HG03045 (cell line): ENCODE data around the gene GALNTL6.

Experiments
- ATAC-seq: cut with Tn5 transposase; IDR thresholded peaks from one replicate; pipeline ENCODE4 v1.9.1; 2021; ENCODE audit warnings: mild to moderate bottlenecking, moderate library complexity; ENCODE audit not compliant: unreplicated experiment

GALNTL6 gene

DNA sequence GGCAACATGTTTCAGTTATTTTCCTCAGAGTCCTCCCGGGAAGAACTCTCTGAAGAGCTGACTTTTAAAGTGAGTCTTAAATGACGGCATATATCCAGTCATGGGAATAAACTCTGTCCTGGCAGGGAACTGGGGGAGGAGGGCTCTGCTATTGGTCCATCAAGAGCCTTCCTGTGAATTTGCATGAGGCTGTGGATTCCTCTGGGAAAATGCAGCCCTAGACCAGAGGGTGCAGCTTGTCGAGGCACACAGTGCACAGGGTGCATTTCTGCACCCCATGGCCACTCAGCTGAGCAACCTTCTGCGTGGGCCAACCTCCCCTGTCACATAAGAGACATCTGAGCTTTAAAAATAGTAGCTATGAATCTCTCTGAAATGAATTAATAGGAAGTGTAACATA, 360.0 kb downstream of the GALNTL6 start:
- no peak for ATAC-seq

DNA sequence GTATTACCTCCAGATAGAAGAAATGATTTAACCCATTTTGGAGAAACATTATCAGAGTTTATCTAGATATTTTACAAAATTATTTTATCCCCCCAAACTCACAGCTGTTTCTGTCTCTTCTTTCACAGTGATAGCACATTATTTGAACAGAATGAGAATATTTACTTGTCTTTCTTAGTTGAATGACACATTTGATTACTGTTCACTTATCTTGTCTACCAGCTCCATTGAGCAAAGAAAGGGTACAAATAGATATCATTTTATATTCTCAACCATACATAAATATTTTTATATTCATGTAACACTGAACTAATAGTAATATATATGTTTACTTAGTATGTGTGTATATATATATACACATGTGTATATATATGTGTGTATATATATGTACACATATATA, 364.2 kb downstream of the GALNTL6 start:
- no peak for ATAC-seq

DNA sequence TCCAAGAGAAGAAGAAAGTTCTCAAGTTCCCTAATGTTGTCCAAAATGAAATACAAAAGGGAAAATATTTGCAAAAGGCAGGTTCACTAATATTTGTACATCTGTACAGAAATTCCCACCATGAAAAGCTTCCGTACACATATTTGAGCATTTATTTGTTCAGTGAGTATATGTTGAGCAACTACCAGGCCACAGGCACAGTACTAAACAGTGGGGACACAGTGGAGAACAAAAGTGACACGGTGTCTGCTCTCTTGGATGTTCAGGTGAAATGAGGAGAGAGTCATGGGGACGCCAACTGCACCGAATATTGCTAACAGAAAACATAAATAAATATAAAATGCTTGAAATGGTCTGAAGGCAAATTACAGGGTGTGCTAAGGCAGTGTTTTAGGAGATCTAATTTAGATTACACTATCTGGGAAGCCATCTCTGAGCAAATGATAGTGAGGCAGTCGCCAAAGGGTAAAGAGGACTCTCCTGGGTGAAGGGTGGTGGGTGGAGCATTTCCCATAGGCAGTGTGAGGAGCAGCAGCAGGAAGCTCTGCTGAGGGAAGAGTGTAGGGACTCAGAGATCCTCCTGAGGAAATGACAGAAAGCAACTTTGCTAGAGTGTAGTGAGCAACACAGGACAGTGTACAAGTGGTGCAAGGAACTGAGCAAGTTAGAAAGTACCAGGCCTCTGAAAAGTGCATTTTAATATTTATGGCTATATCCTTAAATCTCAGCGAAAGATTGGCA, 375.2 kb downstream of the GALNTL6 start:
- no peak for ATAC-seq

DNA sequence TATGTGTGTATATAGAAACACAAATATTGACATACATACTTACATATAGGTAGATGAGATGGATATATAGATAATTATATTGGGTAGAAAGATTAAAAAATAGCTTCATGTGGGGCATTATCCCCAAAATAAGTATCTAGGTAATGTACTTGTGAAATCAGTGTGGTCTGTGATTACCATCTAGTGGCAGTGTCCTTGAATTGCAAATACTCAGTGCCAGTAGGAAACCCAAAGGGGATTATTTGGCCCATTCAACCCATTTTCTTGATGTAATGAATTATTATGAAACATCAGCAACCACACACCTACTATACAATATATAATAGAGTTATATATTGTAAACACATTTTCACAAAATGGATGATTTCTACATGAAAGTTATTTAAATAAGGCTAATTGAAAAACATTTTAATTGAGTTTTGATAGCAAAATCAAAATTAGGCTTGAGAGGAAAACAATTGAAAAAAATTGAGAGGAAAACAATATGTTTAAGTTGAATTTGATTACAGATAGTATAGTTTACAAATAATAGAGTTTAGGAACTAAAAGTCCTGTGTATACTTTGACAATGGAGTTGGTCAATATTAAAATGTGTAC, 389.4 kb downstream of the GALNTL6 start:
- ATAC-seq = no peak

DNA sequence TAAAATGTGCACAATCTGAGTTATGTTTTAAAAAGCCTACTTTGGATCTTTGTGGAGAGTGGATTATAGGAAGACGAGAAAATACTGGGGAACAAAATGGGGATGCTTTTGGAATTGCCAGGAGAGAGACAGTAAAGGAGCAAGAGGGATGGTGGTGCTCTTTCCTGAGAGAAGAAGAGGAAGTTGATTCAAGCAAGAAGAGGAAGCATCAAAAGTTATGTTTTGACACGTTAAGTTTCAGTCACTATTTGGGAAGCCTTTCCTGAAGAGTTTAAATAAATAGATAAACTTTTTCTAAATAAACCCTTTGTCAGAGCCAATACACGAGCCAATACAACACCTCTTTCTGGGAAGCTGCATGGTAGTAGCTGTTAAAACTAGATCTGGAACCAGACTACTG, 394.1 kb downstream of the GALNTL6 start:
- no peak for ATAC-seq

DNA sequence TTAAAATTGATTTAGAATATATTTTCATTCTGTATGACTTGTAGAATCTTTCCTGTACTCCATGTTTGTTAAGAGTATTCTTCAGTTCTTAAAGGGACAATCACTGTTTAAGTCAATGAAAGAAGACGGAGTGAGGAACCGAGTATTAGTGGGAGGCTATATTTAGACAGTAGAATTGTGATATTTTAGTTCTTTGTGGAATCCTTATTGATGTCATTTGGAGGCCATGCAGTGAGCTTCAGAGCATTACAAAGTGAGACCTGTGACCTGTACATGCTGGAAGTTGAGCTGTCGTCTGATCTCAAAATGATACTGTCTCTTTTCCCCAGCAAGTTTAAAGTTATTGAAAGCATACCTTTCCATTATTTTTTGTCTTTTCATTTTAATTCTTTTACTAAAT, 394.7 kb downstream of the GALNTL6 start:
- no peak for ATAC-seq

DNA sequence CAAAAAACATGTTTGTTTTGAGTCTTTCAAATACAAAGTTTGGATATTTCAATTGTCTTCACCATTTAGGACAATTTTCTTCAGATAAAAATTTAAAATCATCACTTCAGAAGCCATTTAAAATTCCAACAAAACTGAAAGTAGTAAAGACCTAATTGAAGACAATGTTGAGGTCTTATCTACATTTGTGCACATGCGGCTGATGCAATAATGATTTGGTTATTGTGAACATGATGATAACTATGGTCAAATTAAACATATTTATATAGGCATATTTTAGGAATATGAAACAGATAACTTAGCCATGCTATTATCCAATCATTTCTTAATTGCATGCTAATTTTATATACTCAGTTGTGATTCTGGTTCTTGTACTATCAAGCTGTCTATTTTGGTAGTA, 407.5 kb downstream of the GALNTL6 start:
- no peak for ATAC-seq

DNA sequence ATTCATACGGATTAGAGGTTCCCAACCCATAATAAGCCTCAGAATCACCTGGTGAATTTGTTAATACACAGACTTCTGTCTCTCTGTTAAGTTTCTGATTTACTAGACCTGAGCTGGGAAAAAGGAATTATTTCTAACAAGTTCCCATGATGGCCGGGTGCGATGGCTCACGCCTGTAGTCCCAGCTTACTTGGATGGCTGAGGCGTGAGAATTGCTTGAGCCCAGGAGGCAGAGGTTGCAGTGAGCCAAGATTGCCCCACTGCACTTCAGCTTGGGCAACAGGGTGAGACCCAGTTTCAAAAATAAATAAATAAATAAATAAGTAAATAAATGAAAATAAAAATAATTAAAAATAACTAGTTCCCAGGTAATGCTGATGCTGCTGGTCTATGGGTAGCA, 412.3 kb downstream of the GALNTL6 start:
- ATAC-seq = no peak

DNA sequence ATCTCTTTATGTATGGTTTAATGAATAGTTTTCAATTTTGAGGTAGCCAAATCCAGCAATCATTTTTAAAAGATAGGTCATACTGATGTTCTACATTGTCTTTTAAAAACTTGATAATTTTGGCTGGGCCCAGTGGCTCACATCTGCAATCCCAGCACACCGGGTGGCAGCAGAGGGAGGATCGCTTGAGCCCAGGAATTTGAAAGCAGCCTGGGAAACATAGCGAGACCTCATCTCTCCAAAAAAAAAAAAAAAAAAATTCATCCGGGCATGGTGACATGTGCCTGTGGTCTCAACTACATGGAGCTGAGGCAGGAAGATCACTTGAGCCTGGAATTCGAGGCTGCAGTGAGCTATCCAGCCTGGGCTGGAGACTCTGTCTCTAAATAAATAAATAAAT, 419.8 kb downstream of the GALNTL6 start:
- no peak for ATAC-seq

DNA sequence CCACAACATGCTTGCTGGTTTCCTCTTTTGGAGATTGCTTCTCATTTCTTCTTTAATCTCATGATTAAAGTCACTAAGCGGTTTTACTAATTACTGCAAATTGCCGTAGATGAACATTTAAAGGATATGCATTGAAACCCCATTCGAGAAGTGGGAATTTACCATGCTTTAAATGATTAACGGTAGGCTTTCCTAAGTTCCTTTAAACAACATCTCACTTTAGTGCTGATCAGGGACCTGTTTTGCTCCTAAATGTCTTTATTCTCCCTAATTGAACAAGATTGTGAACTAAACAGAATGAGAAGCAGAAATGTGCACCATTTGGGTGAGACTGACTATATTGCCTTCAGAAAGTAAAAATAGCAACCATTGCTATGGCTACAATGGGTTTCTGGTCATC, 430.3 kb downstream of the GALNTL6 start:
- ATAC-seq = no peak

DNA sequence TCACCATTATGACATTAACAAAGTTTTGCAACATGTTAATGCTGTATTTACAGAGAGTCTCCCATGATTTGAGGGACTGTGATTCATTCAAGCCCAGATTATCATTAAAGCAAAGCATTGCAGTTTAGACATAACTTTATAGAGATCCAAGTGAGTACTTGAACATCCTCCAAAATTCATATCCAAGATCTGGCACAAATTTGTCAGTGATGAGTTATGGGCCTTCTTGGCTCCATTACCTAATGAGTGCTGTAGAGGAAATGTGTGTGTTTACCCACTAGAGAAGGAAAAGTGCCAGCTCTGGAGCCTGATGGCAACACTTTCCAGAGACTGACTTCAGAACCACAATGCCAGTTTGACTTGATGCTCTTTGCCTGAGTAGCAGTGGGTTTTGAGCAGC, 432.3 kb downstream of the GALNTL6 start:
- ATAC-seq = no peak

DNA sequence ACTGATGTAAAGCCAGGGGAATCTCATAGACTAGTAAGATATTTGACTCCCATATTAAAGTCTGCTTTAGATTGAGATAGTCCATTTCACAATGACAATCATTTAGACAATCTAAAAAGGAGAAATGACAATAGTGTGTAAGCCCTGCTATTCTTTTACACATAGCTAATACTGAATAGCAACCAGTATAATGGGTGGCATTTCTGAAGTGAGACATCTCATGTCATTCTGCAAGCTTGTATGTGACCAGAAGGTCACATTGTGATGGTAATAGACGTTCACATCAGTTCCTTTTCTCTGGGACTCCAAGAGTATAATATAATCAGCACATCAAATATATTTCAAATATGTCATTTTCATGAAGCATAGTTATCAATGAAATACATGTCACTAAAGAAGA, 440.2 kb downstream of the GALNTL6 start:
- ATAC-seq = no peak

DNA sequence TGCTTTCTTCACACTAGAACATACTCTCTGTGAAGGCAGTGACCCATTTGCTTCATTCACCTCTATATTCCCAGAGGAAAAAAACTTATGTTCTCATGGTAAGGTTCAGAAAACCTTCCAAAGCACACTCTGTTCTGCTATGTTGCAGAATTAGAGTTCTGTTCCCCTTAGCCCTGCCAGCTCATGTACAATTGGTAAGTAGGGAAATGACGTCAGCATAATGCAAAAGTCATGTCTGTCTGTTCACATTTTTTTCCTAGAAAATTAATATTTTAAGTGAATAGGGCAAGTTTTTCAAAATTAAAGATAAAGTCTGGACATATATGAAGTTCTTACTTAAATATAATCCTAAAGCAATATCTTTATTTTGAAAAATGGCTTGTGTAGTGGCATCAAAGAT, 443.6 kb downstream of the GALNTL6 start:
- ATAC-seq = no peak

DNA sequence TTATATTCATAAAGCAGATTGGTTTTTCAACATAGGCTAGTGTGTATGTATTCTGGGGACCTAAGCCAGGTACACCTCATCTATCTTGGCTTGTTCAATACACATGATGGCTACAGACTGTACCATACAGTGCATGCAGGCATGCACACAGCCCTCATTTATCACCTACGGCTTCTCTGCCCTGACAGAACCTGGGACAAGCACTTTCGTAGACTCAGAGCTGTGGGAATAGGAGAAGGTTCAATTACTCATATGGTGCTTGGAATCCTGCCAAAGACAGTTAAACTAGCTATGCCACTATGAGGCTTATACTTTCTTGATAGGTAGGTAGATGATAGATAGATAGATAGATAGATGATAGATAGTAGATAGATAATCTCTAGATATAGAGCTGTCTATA, 457.2 kb downstream of the GALNTL6 start:
- ATAC-seq = no peak

DNA sequence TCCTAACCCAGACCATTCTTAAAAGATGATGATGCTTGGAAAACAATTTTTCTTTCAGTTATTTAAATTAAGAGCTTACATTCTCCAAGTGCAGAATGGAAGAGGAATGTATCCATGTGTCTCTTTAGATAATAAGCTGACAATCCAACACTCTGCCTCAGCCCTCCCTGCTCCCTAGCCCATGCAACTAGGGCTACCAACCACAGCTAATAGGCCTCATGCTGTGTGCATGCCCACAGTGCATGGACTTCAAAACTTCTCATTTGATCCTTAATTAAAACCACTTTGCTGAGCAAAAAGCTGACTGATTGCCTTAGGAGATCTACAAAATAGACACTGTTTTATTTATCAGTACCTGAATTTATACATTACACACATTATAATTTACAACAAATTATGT, 473.9 kb downstream of the GALNTL6 start:
- no peak for ATAC-seq

DNA sequence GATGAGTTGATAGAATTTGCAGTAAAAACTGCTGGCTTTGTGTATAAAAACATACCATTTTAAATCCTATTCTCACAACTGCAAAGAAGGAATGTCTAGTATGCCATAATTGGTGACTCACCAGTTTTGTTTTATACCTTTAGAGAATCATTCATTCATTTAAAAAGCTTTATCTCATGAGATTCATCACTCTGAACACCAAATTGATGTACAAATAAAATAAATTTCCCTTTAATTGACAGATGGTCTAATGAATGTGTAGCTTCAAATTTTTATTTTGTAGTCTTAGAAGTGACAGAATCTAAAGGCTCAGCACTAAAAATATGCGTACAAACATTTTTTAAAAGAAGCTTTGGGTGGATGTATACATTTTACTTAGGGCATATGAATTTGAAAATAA, 492.5 kb downstream of the GALNTL6 start:
- no peak for ATAC-seq

DNA sequence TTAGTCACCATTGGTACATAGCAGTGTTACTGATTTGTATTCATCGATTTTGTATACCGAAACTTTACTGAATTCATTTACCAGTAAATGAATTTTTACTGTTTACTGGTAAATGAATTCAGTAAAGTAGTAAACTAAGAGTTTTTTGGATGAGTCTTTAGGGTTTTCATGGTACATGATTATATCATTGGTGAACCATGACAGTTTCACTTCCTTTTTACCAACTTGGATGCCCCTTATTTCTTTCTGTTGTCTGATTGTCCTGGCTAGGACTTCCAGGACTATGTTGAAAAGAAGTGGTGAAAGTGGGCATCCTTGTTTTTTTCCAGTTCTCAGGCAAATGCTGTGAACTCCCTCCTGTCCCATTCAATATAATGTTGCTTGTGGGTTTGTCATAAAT, 494.9 kb downstream of the GALNTL6 start:
- ATAC-seq = no peak

DNA sequence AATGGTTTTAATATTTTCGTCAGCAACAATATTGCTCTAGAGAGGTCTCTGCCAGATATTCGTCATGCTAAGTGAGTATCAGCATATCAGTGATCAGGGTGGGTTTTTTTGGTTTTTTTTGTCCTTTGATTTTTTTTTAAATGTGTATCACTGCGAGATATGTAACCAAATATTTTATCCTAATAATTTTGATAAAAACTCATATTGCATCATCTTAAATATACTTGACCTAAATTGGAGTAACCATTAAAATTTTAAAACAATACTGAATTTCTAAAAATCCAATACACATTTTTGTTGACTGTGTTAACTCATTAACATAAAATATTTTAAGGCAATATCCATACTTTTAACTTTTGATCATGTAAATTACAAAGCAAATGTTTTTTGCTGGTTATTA, 498.5 kb downstream of the GALNTL6 start:
- ATAC-seq = no peak

DNA sequence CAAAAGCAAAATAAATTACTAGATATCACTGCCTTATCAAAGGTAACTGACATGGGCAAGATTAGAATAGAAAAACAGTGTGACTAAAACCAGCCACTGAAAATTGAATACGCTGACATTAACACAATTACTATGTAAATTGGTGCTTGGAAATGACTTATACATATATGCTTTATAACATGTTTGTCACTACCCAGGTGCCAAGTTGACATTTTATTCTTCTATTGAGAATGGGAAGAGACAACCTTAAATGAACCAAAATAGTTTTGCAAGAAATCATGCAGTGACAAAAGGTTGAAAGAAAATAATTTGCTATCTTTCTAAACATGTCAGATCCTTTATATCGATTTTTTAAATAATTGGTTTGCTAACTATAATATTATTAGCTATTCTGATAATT, 510.1 kb downstream of the GALNTL6 start:
- ATAC-seq = no peak

DNA sequence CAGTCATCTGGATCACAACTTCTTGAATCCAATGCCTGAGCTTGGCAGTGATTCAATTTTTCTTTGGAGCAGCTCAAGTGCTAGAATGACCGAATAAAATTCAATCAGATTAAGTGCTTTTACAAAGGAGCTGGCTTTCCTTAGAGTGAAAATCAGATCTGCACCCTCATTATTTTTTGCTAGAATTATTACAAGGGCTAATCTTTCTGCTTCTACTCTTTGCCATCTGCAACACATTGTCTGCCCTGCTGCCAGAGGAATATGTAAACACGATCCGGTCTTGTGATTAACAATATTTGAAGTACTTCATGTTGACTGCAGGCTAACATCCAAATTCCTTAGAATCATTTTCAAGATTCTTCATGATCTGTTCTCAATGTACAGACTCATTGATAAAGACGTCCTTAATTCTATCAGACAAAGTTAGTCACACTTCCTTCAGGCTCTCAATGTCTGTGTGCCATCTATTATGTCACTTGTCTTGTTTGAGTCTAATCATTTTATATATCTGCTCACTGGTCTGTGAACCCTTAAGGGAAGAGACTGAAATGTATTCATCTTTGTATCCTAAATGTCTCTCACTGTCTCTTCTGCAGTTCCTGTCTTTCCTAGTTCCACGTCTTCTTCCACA, 531.2 kb downstream of the GALNTL6 start:
- ATAC-seq = no peak

DNA sequence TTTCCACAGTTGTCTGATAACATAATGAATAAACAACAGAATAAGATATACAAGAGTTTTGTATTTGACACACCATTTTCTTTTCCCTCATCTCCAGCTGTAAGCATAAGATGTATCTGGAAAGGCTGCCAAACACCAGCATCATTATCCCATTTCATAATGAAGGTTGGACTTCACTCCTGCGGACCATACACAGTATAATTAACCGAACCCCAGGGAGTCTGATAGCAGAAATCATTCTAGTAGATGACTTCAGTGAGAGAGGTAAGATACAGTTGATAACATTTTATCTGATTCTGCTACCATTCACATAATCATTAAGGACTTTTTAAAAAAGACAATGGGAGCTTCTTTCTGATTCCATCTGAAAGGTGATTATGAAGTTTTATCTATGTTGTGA, 535.2 kb downstream of the GALNTL6 start:
- ATAC-seq = no peak

DNA sequence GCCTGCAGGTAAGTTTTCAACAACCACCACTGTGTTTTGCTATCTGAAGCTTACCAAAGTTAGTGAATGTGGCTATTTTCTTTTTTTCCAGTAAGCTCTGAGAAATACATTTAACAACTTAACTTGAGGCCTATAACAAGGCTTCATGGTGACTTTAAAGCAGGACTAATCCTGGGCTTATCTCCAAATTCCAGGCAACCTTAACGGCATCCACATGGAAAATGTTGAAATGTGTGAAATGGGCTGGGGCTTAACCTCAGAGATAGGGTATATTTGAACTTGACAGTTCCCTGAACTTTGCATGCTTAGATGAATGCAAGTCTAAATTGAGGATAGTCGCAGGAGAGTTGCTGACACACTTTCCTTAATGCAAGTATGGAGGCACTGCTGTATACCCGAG, 539.2 kb downstream of the GALNTL6 start:
- ATAC-seq = no peak

DNA sequence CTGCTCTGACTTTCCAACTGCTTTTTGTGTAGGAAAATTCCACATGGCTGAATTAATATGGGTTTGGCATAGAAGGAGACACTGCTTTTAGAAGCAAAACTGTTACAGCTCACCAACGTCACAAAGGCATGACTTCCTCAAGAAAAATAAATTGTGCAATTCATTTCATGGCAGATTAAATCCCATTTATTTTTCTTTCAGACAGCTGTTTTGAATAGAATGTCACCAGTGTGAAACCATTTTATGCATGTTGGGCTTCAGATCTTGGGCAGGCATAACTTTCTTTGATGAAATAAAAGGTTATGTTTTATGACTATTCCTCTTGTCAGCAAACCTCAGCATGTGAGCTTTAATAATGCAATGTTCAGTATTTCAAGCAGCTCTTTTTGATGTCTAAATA, 542.8 kb downstream of the GALNTL6 start:
- no peak for ATAC-seq
